SU-DHL-6 (cell line): ENCODE data around the gene PNMA8B.

Experiments
- H2AFZ ChIP-seq: fragments of 200-600 bp; sonication (generic); 2 replicates; pipeline ENCODE4 v1.6.1; 2014; ENCODE audit warnings: low read depth, mild to moderate bottlenecking, moderate library complexity, mixed read lengths, antibody characterized with exemption, low read length; ENCODE audit not compliant: severe bottlenecking
- H3F3A ChIP-seq: fragments of 200-600 bp; shearing (Covaris generic); 2 replicates; pipeline ENCODE4 v1.6.0; 2016; ENCODE audit warnings: antibody characterized with exemption, mild to moderate bottlenecking; ENCODE audit not compliant: insufficient read depth
- H3K27ac ChIP-seq: fragments of 200-600 bp; sonication (generic); 2 replicates; pipeline ENCODE4 v1.5.1; 2016; ENCODE audit warnings: low read depth, mild to moderate bottlenecking, low read length, moderate library complexity, mixed read lengths
- H3K27me3 ChIP-seq: fragments of 200-600 bp; sonication (generic), shearing (Covaris generic); 2 replicates; pipeline ENCODE4 v1.6.0; 2014; ENCODE audit warnings: mild to moderate bottlenecking, low read length
- H3K36me3 ChIP-seq: fragments of 200-600 bp; sonication (generic); 2 replicates; pipeline ENCODE4 v1.6.1; 2014; ENCODE audit warnings: mild to moderate bottlenecking, low read length, mixed read lengths
- H3K4me2 ChIP-seq: fragments of 300-600, 200-600 bp; shearing (Covaris generic), sonication (generic); 2 replicates; pipeline ENCODE4 v1.6.0; 2014; ENCODE audit warnings: low read length, low read depth, mild to moderate bottlenecking; ENCODE audit not compliant: poor library complexity, severe bottlenecking
- H3K4me3 ChIP-seq: fragments of 200-600 bp; sonication (generic); 2 replicates; pipeline ENCODE4 v1.5.1; 2014; ENCODE audit warnings: antibody characterized with exemption, low read length, mild to moderate bottlenecking, mixed read lengths; ENCODE audit not compliant: insufficient read depth, poor library complexity, severe bottlenecking
- H3K79me2 ChIP-seq: fragments of 200-600 bp; sonication (generic); 2 replicates; pipeline ENCODE4 v1.6.1; 2014; ENCODE audit warnings: mild to moderate bottlenecking, low read length, moderate library complexity; ENCODE audit not compliant: insufficient read depth
- H3K9ac ChIP-seq: fragments of 200-600 bp; sonication (generic); 2 replicates; pipeline ENCODE4 v1.7.0; 2014; ENCODE audit warnings: mild to moderate bottlenecking, low read length
- H3K9me2 ChIP-seq: fragments of 200-600 bp; sonication (generic); replicated peaks from 2 replicates; pipeline ENCODE4 v1.6.1; 2014; ENCODE audit warnings: low read length; ENCODE audit not compliant: insufficient read depth
- H3K9me3 ChIP-seq: fragments of 200-600 bp; sonication (generic); 2 replicates; pipeline ENCODE4 v1.6.1; 2014; ENCODE audit warnings: low read length, mixed read lengths; ENCODE audit not compliant: insufficient read depth
- H4K20me1 ChIP-seq: fragments of 200-600 bp; sonication (generic); 2 replicates; pipeline ENCODE4 v1.6.1; 2014; ENCODE audit warnings: low read depth, mild to moderate bottlenecking, antibody characterized with exemption, low read length, moderate library complexity, mixed read lengths
- CTCF ChIP-seq: fragments of 200-600 bp; sonication (generic); IDR thresholded peaks from one replicate; pipeline ENCODE4 v1.5.1; 2017; ENCODE audit warnings: antibody characterized with exemption, mild to moderate bottlenecking, low read length, moderate library complexity; ENCODE audit not compliant: insufficient read depth, poor library complexity, severe bottlenecking
- EZH2phosphoT487 ChIP-seq: fragments of 200-600 bp; sonication (generic), shearing (Covaris generic); conservative IDR thresholded peaks from 2 replicates; pipeline ENCODE4 v1.6.1; 2018; ENCODE audit warnings: mild to moderate bottlenecking, antibody characterized with exemption, low read length, moderate library complexity, mixed read lengths

Gene PNMA8B

GRCh38 chr19:46515290-46515609, 19.6 kb upstream of the PNMA8B start:
- no peaks in the 10 kb centered on the region for H3F3A ChIP-seq
- H3K9me3 ChIP-seq: no peaks in the 10 kb centered on the region
- no peak overlapping the region for H3K4me3 ChIP-seq
- no peak for TF ChIP-seq CTCF
- no peak for TF ChIP-seq EZH2phosphoT487
- no peaks in the 10 kb centered on the region for H4K20me1 ChIP-seq
- no peak overlapping the region for H2AFZ ChIP-seq
- H3K4me2 ChIP-seq: no peak overlapping the region
- no peaks in the 10 kb centered on the region for H3K79me2 ChIP-seq
- H3K9ac ChIP-seq: no peak overlapping the region
- no peak overlapping the region for H3K27ac ChIP-seq
- no peaks in the 10 kb centered on the region for H3K27me3 ChIP-seq
- H3K9me2 ChIP-seq: no peaks in the 10 kb centered on the region
- no peaks in the 10 kb centered on the region for H3K36me3 ChIP-seq

GRCh38 chr19:46514589-46515289, 19.1 kb upstream of the PNMA8B start:
- Histone ChIP-seq H3K79me2 (no peaks in the 10 kb centered on the region), H3K9me2 (no peaks in the 10 kb centered on the region), H3K4me2 (no peak overlapping the region), H3F3A (no peaks in the 10 kb centered on the region), H3K9ac (no peak overlapping the region), H2AFZ (no peak overlapping the region), H3K9me3 (no peaks in the 10 kb centered on the region), H3K4me3 (no peak overlapping the region), H3K27ac (no peak overlapping the region), H3K36me3 (no peaks in the 10 kb centered on the region), H4K20me1 (no peaks in the 10 kb centered on the region), H3K27me3 (no peaks in the 10 kb centered on the region)
- TF ChIP-seq EZH2phosphoT487 (no peak), CTCF (no peak)

- H4K20me1 ChIP-seq: no peaks in the 10 kb centered on the region
- peak overlapping the region; percentile 8 for H2AFZ ChIP-seq
- no peak overlapping the region for H3K27ac ChIP-seq
- peak overlapping the region; percentile 41 for H3K4me2 ChIP-seq
- H3F3A ChIP-seq: no peaks in the 10 kb centered on the region
- H3K9me2 ChIP-seq: no peaks in the 10 kb centered on the region
- no peaks in the 10 kb centered on the region for H3K27me3 ChIP-seq
- H3K9ac ChIP-seq: no peak overlapping the region
- no peak overlapping the region for H3K4me3 ChIP-seq
- H3K36me3 ChIP-seq: no peaks in the 10 kb centered on the region
- H3K79me2 ChIP-seq: no peaks in the 10 kb centered on the region
- TF ChIP-seq CTCF: peak; percentile 88
- no peak for TF ChIP-seq EZH2phosphoT487
- no peaks in the 10 kb centered on the region for H3K9me3 ChIP-seq
Observed at GRCh38 chr19:46513461-46514236, 18.0 kb upstream of the PNMA8B start.
